K562 (cell line): ENCODE measurements around the gene SFXN3.

ENCODE experiments used
- BRD4 ChIP-seq: fragments of 200-600 bp; sonication (generic); IDR thresholded peaks from 2 replicates; pipeline ENCODE4 v1.6.1; 2017; ENCODE audit warnings: inconsistent platforms
- CBX8 ChIP-seq: fragments of 200-600 bp; sonication (generic); IDR thresholded peaks from 2 replicates; pipeline ENCODE4 v1.6.1; 2012; ENCODE audit warnings: borderline replicate concordance, mixed run types, low read depth, mild to moderate bottlenecking, moderate library complexity, mixed read lengths, low read length, control low read depth, inconsistent platforms; ENCODE audit not compliant: poor library complexity, severe bottlenecking; ENCODE audit errors: extremely low read depth
- EZH2 ChIP-seq: IDR thresholded peaks from 2 replicates; pipeline ENCODE4 v1.6.1; 2012; ENCODE audit warnings: low read depth, mild to moderate bottlenecking, inconsistent platforms, low read length, borderline replicate concordance
- MAFK ChIP-seq: IDR thresholded peaks from 2 replicates; pipeline ENCODE4 v1.6.1; 2011; ENCODE audit warnings: low read length, improper control_type of control experiment
- NKRF ChIP-seq: fragments of 450-650 bp; IDR thresholded peaks from 2 replicates; pipeline ENCODE4 v1.6.1; 2016; ENCODE audit warnings: borderline replicate concordance
- RAD51 ChIP-seq: fragments of 450-650 bp; IDR thresholded peaks from 2 replicates; pipeline ENCODE4 v1.7.1; 2016; ENCODE audit warnings: low read depth, mild to moderate bottlenecking, borderline replicate concordance
- RBM22 ChIP-seq: fragments of 200-400 bp; formaldehyde crosslinking; IDR thresholded peaks from 2 replicates; pipeline ENCODE4 v1.6.1; 2018; ENCODE audit warnings: low read length, low read depth; ENCODE audit not compliant: poor library complexity, severe bottlenecking
- STAT5B ChIP-seq: fragments of 250-450 bp; sonication (Bioruptor Pico); IDR thresholded peaks from 2 replicates; pipeline ENCODE4 v1.8.0; 2021; ENCODE audit warnings: mild to moderate bottlenecking, inconsistent platforms
- TAF9B ChIP-seq: fragments of 450-650 bp; IDR thresholded peaks from 2 replicates; pipeline ENCODE4 v1.6.1; 2018; ENCODE audit warnings: mild to moderate bottlenecking; ENCODE audit not compliant: partially characterized antibody
- ZBTB7A ChIP-seq: IDR thresholded peaks from 2 replicates; pipeline ENCODE4 v1.6.1; 2011; ENCODE audit warnings: low read depth, mild to moderate bottlenecking, low read length, moderate library complexity, borderline replicate concordance; ENCODE audit not compliant: control insufficient read depth
- TF ChIP-seq, protein P1 (sequence below), 3 experiments: IDR thresholded peaks in 2 of 3; conservative IDR thresholded peaks in 1 of 3; 2 replicates each; pipeline ENCODE4 v1.5.1; 2011 to 2012; ENCODE audit warnings: low read length in 3 of 3, mild to moderate bottlenecking in 3 of 3, control low read depth in 2 of 3, improper control_type of control experiment in 1 of 3, inconsistent platforms in 1 of 3, low read depth in 1 of 3, mixed read lengths in 1 of 3, moderate library complexity in 1 of 3; ENCODE audit not compliant: insufficient read depth in 2 of 3

DNA sequence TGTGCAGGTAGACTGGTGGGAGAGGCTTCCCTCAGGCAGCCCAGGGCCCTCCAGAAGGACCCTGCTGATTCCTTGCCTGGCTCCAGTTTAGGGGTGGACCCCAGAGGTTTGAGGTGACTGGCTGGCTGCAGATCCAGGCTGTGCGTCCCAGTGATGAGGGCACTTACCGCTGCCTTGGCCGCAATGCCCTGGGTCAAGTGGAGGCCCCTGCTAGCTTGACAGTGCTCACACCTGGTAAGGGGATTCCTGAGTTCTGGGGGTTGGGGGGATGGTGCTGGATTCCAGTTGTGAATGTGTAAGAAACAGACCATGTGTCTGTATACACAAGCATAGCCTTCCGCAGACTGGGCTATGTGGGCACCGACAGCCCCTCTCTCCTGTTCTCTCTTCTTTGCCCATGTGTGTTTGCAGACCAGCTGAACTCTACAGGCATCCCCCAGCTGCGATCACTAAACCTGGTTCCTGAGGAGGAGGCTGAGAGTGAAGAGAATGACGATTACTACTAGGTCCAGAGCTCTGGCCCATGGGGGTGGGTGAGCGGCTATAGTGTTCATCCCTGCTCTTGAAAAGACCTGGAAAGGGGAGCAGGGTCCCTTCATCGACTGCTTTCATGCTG is 33.5 kb downstream of the SFXN3 start:
- no peak for TF ChIP-seq CBX8
- TF ChIP-seq MAFK = no peak
- TF ChIP-seq ZBTB7A = no peak
- no peak for TF ChIP-seq BRD4
- no peak for TF ChIP-seq STAT5B (CRISPR knock-in tag)
- TF ChIP-seq NKRF = no peak
- no peak for TF ChIP-seq RBM22
- TF ChIP-seq, protein P1, sequence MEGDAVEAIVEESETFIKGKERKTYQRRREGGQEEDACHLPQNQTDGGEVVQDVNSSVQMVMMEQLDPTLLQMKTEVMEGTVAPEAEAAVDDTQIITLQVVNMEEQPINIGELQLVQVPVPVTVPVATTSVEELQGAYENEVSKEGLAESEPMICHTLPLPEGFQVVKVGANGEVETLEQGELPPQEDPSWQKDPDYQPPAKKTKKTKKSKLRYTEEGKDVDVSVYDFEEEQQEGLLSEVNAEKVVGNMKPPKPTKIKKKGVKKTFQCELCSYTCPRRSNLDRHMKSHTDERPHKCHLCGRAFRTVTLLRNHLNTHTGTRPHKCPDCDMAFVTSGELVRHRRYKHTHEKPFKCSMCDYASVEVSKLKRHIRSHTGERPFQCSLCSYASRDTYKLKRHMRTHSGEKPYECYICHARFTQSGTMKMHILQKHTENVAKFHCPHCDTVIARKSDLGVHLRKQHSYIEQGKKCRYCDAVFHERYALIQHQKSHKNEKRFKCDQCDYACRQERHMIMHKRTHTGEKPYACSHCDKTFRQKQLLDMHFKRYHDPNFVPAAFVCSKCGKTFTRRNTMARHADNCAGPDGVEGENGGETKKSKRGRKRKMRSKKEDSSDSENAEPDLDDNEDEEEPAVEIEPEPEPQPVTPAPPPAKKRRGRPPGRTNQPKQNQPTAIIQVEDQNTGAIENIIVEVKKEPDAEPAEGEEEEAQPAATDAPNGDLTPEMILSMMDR (IDR thresholded peaks at IDR 0.05 in 2 of 3, conservative IDR thresholded peaks at IDR 0.05 in 1 of 3; ENCODE audit: insufficient read depth in 2 of 3, low read depth in 1 of 3, low read length in 3 of 3) = no peak
- TF ChIP-seq RAD51 = no peak
- TF ChIP-seq EZH2 = no peak
- TF ChIP-seq TAF9B = no peak
